GM12875 (cell line): ENCODE data around the gene EPN3.

Experiments
- H3K4me3 ChIP-seq: one replicate; pipeline ENCODE4 v1.5.1; 2011; ENCODE audit warnings: low read depth, low read length, control low read depth
- TF ChIP-seq, protein P1 (sequence below): IDR thresholded peaks from 2 replicates; pipeline ENCODE4 v1.5.1; 2011; ENCODE audit warnings: low read depth, mild to moderate bottlenecking, control low read depth, inconsistent platforms, low read length, moderate library complexity, borderline replicate concordance; ENCODE audit not compliant: insufficient read depth

Gene EPN3

GRCh38 chr17:50532452-50533024, at the start of gene EPN3:
Gene EPN3, plus strand, starts transcription at chr17:50532735. Its CDS starts 3,822 bp downstream, at chr17:50536557.
- H3K4me3 ChIP-seq = no peak within 1 kb of the TSS
- TF ChIP-seq, protein P1, sequence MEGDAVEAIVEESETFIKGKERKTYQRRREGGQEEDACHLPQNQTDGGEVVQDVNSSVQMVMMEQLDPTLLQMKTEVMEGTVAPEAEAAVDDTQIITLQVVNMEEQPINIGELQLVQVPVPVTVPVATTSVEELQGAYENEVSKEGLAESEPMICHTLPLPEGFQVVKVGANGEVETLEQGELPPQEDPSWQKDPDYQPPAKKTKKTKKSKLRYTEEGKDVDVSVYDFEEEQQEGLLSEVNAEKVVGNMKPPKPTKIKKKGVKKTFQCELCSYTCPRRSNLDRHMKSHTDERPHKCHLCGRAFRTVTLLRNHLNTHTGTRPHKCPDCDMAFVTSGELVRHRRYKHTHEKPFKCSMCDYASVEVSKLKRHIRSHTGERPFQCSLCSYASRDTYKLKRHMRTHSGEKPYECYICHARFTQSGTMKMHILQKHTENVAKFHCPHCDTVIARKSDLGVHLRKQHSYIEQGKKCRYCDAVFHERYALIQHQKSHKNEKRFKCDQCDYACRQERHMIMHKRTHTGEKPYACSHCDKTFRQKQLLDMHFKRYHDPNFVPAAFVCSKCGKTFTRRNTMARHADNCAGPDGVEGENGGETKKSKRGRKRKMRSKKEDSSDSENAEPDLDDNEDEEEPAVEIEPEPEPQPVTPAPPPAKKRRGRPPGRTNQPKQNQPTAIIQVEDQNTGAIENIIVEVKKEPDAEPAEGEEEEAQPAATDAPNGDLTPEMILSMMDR = no peak

- H3K4me3 ChIP-seq = no peak overlapping the region
Measured at GRCh38 chr17:50483266-50483665, 49.3 kb upstream of the EPN3 start.

GRCh38 chr17:50484386-50485155, 48.0 kb upstream of the EPN3 start:
- no peak overlapping the region for H3K4me3 ChIP-seq

More at GRCh38 chr17:50483266-50483665, 49.3 kb upstream of the EPN3 start:
- TF ChIP-seq, protein P1 = no peak

GRCh38 chr17:50487213-50488096, 45.1 kb upstream of the EPN3 start:
- TF ChIP-seq, protein P1 = no peak
- H3K4me3 ChIP-seq = no peak overlapping the region

More at GRCh38 chr17:50484386-50485155, 48.0 kb upstream of the EPN3 start:
- TF ChIP-seq, protein P1 = no peak

GRCh38 chr17:50488880-50489279, 43.7 kb upstream of the EPN3 start:
- TF ChIP-seq, protein P1 = no peak
- H3K4me3 ChIP-seq = no peak overlapping the region

DNA sequence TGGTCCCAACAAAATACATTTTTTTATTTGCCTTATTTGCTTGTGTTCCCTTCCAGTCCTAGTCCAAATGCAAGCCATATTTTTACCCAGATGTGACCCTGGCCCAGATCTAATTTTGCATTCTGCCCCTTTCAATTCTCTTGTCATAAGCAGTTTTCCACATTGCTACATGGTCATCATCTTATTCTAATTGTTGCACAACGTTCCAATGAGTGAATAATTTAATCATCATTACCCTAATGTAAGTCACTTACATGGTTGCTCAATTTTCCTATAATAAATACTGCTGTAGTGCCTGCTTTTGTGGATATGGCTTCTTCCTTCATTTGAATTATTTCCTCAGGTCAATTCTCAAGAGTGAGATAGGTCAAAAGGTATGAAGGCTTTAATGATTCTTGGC, 41.0 kb upstream of the EPN3 start:
- TF ChIP-seq, protein P1 = no peak
- H3K4me3 ChIP-seq = no peak overlapping the region
